Renal cortex interstitium (tissue), 11 donors: ENCODE results near the gene NHERF1. TPM values are rescaled to one million over a fixed set of nuclear protein-coding genes. Genes with fewer than 3 reads are reported as not detected.

Experiments
- DNase-seq, 11 donors: peaks; one replicate each; pipeline ENCODE4 v3.0.0-alpha.2; 2013; ENCODE audit warnings: low read depth in 9 of 11, low spot score in 4 of 11; ENCODE audit errors: extremely low read depth in 1 of 11
- polyA plus RNA-seq, 3 donors: library from polyadenylated mRNA; unstranded; fragments of 120-200 nt; gene quantifications; one replicate each; pipeline ENCODE4 v1.2.1, GENCODE V29; 2013; ENCODE audit not compliant: insufficient read length in 3 of 3

Gene NHERF1
- polyA plus RNA-seq, 3 donors = 158 to 197 (median 171) TPM

GRCh38 chr17:74728033-74728701, 20.3 kb upstream of the NHERF1 start:
- no peak for DNase-seq

GRCh38 chr17:74728702-74729075, 19.7 kb upstream of the NHERF1 start:
- no peak for DNase-seq

DNA sequence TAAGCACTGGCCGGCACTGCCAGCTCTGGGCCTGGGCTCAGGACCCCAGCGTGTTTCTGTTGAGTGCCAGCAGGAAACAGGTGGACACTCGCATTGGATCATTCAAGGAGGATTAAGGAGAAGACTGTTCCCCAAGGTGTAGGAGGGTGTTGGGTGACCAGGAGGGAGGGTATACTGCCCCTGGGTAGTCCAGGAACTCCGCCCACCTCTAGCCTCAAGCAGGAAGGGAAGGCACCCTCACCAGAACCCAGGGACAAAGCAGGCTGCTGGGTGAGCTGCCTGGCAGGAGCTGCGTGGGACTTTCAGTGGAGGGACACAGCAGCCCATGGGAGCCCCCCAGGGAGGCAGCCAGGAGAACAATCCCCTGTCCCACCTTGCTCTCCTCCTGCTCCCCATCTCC, 19.1 kb upstream of the NHERF1 start:
- DNase-seq = no peak

DNA sequence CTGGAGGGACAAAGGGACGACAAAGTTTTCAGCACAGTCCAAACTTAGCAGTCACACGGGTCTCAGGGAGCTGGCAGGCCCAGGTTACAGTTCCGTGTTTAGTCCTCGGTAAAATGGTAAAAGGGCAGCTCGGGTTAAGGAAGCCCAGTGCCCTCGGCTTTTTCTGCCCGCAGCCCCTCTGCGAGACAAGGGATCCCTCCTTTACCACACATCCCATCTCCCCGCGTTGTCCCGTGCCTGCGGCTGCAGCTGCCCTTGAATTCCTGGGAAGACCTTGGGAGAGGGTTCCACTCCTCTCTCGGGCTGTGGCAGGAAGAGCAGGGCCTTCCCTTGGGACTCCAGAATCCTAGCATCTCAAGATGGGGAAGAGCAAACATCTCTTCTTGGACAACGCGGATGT, 18.6 kb upstream of the NHERF1 start:
- DNase-seq = no peak

- DNase-seq = no peak
These were observed 17.7 kb upstream of the NHERF1 start for GRCh38 chr17:74730491-74731346.

DNA sequence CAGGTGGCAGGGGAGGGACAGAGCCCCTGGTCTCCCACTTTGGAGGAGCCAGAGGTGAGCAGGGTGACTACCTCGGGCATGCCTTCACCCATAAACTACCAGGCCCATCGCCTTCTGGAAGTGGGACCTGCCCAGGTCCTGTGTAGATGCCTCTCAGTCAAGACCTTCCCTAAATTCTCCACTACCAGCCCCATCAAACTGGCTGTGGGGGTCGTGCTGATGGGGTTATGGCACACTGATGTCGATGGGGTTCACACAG, 17.2 kb upstream of the NHERF1 start:
- DNase-seq = no peak

GRCh38 chr17:74732042-74732867, 16.2 kb upstream of the NHERF1 start:
- no peak for DNase-seq

- DNase-seq = no peak
These were observed 14.9 kb upstream of the NHERF1 start for GRCh38 chr17:74733365-74734122.

DNA sequence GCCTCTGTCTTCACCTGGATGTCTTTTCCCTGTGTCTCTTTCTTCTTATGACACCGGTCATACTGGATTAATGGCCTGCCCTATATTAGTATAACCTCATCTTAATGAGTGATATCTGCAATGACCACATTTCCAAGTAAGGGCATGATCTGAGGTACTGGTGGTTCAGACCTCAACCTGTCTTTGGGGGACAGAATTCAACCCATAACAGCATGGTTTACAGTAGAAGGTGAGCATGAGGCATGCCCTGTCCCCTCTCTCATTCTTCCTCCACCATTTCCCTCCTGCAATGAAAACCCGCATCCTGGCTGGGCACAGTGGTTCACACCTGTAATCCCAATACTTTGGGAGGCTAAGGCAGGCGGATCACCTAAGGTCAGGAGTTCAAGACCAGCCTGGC, 14.2 kb upstream of the NHERF1 start:
- DNase-seq = no peak

GRCh38 chr17:74736513-74737298, 11.7 kb upstream of the NHERF1 start, which contains the start of gene RAB37:
RAB37 (plus strand) TSS chr17:74737256; CDS start chr17:74737273, 17 bp downstream.
- DNase-seq = no peak

- DNase-seq = no peak
These were observed 11.0 kb upstream of the NHERF1 start for GRCh38 chr17:74737299-74738050.

DNA sequence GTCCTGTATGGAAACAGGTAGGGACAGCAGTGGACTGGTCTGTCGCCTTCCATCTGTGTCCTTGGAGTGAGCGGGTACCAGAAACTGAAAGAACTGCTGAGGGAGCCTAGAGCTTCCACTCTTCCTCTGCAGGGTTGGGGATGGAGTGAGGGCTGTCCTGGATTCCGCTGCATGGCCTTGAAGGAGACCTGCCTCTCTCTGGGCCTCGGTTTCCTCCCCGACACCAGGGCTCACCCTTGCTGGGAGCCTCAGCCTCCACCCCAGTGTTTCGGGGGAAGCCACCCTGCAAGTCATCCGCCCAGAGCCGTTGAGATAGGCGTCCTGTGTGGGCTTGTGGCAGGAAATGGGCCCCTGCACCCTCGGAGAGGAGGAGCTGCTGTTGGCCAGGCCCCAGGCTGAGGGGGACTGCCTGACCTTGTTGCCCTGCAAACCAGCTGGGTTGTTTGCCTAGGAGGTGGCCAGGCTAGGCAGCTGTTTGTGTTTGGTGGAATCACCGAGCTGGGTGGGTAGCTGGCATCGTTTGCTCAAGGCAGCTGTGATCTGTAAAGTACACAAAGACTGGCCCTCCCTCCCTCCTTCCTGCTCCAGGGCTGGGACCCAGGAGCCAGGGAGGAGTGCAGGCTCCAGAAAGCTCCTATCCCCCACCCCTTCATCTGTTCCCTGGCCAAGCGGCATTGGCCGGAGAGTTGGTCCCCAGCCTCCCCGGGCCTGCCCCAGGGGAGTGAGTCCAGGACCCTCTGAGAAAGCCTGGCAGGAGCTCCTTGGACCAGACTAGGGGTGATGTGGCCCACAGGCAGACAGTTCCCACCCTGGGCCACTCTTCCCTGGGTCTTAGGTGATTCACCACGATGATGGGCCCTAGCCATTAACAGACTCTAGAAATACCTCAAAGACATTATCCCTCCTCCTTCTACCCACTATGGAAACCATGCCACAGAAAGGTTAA, 10.1 kb upstream of the NHERF1 start:
- DNase-seq = no peak

GRCh38 chr17:74739227-74739831, 9.1 kb upstream of the NHERF1 start:
- no peak for DNase-seq

GRCh38 chr17:74740173-74740572, 8.3 kb upstream of the NHERF1 start:
- no peak for DNase-seq

DNA sequence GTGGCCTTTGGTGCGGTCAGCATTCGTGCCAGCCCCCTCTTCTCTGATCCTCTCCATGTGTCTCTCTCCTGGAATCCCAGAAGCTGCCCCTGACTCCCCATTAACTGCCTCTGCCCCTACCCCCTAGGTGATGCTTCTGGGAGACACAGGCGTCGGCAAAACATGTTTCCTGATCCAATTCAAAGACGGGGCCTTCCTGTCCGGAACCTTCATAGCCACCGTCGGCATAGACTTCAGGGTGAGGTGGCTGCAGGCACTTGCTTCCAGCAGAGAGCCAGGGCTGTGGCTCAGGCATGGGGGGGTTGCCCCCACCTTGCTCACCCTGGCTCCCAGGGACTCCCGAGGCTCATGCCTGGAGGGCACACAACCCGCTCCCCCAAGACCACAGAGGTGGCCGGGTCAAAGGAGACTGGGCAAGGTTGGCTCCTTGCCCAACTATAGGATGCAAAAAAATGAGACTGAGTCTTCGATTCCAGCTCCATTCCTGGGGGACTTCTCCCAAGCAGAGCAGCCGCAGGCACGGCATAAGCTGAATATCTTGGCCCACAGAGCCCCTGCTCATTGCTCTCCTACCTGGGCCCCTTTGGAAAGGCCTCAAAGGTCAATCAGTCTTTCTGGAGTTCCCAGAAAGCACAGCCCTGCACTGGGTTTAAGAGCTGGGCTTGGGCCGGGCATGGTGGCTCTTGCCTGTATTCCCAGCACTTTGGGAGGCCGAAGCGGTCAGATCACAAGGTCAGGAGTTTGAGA, 7.6 kb upstream of the NHERF1 start:
- DNase-seq = no peak

GRCh38 chr17:74742153-74742515, 6.3 kb upstream of the NHERF1 start:
- no peak for DNase-seq
